Sigmoid colon (tissue), 7 donors: ENCODE results near the gene TBC1D20. TPM values are rescaled to one million over a fixed set of nuclear protein-coding genes. Genes with fewer than 3 reads are reported as not detected.
A peak's percentile ranks its signal among the peaks of the same experiment; 100 is the strongest.
"Not testable (repeated sequence)": the region's sequence is repeated elsewhere in the genome, so short reads cannot be mapped to it uniquely, and the experiment has no call there.

Experiments
- DNase-seq: peaks from one replicate; pipeline ENCODE4 v3.0.0-alpha.2; 2019
- H3K27ac ChIP-seq, 4 donors: fragments of 200-600 bp; sonication (generic); one replicate each; pipeline ENCODE4 v1.5.1; 2016 to 2019; ENCODE audit warnings: mild to moderate bottlenecking in 1 of 4
- H3K27me3 ChIP-seq, 3 donors: fragments of 200-600 bp; sonication (generic); one replicate each; pipeline ENCODE4 v1.5.1; 2019; ENCODE audit warnings: mild to moderate bottlenecking in 1 of 3
- H3K36me3 ChIP-seq, 4 donors: fragments of 200-600 bp; sonication (generic); one replicate each; pipeline ENCODE4 v1.5.1; 2016 to 2019
- H3K4me1 ChIP-seq, 4 donors: fragments of 200-600 bp; sonication (generic); one replicate each; pipeline ENCODE4 v1.5.1; 2017 to 2019
- H3K4me3 ChIP-seq, 4 donors: fragments of 200-600 bp; sonication (generic); one replicate each; pipeline ENCODE4 v1.5.1; 2017 to 2019; ENCODE audit warnings: mild to moderate bottlenecking in 2 of 4, moderate library complexity in 1 of 4
- H3K9me3 ChIP-seq, 4 donors: fragments of 200-600 bp in 3 of 4; sonication (generic) in 3 of 4; one replicate each; pipeline versions ENCODE4 v1.5.1 to v1.6.1; 2013 to 2019
- EP300 ChIP-seq, 4 donors: sonication (generic); formaldehyde crosslinking; IDR thresholded peaks; one replicate each; pipeline ENCODE4 v1.6.1; 2017; ENCODE audit warnings: antibody characterized with exemption in 4 of 4
- POLR2A ChIP-seq, 2 donors: fragments of 450-650 bp; IDR thresholded peaks; one replicate each; pipeline ENCODE4 v1.6.1; 2016; ENCODE audit warnings: antibody characterized with exemption in 2 of 2, mild to moderate bottlenecking in 2 of 2, moderate library complexity in 2 of 2
- POLR2AphosphoS5 ChIP-seq, 4 donors: sonication (generic); formaldehyde crosslinking; IDR thresholded peaks; one replicate each; pipeline ENCODE4 v1.6.1; 2017; ENCODE audit warnings: antibody characterized with exemption in 4 of 4
- WGBS, 2 donors: extraction: QIAGEN DNeasy Blood & Tissue Kit; methylation state at CpG; one replicate each; pipeline ENCODE4 v1.1.7; 2013; 5-methylcytosine and 5-hydroxymethylcytosine counted together
- intact Hi-C: fragments of 100-400 bp; cut with DNase I; formaldehyde crosslinking; loops from one replicate; pipeline ENCODE4 v1.15.1; 2023
- polyA plus RNA-seq, 3 donors: library from polyadenylated mRNA; stranded (reverse); fragments of 200-250 nt; gene quantifications; one replicate each; pipeline ENCODE4 v1.2.3, GENCODE V29; 2013
- total RNA-seq, 4 donors: library from RNA; depleted of rRNA; stranded (reverse); fragments of >200 nt; gene quantifications; one replicate each; pipeline ENCODE4 v1.1.0, GENCODE V29; 2016
- TF ChIP-seq, protein P1 (sequence below), 4 experiments: fragments of 450-650 bp in 3 of 4; fragments of 200-600 bp in 1 of 4; IDR thresholded peaks; one replicate each; pipeline ENCODE4 v1.5.1; 2016 to 2019; ENCODE audit warnings: antibody characterized with exemption in 4 of 4, mild to moderate bottlenecking in 3 of 4, moderate library complexity in 2 of 4
- donor health status: healthy with polysubstance abuse.
- donor health status: Bipolar disorder and iron deficiency.
- donor health status: healthy.

TBC1D20 gene
- total and polyA plus RNA-seq, 7 donors = 16.8 to 42.9 (median 32.6) TPM

GRCh38 chr20:478949-479429 lies 16.7 kb upstream of the TBC1D20 start:
- Histone ChIP-seq H3K9me3 (no peaks in the 10 kb centered on the region), H3K27ac (no peak overlapping the region), H3K4me3 (no peak overlapping the region), H3K27me3 (no peaks in the 10 kb centered on the region), H3K4me1 (no peaks in the 10 kb centered on the region), H3K36me3 (peaks cover 0 to 37% (median 11%) of the 10 kb centered on the region in 4 donors)
- no peak for DNase-seq
- intact Hi-C loops = loop anchor here (1.0 kb wide), 1 partner anchor 125 kb away; no protein-coding TSS in a partner anchor
- 42 to 60% methylated on average over 3 of the region's 3 CpGs for WGBS, 2 donors
- TF ChIP-seq, protein P1, sequence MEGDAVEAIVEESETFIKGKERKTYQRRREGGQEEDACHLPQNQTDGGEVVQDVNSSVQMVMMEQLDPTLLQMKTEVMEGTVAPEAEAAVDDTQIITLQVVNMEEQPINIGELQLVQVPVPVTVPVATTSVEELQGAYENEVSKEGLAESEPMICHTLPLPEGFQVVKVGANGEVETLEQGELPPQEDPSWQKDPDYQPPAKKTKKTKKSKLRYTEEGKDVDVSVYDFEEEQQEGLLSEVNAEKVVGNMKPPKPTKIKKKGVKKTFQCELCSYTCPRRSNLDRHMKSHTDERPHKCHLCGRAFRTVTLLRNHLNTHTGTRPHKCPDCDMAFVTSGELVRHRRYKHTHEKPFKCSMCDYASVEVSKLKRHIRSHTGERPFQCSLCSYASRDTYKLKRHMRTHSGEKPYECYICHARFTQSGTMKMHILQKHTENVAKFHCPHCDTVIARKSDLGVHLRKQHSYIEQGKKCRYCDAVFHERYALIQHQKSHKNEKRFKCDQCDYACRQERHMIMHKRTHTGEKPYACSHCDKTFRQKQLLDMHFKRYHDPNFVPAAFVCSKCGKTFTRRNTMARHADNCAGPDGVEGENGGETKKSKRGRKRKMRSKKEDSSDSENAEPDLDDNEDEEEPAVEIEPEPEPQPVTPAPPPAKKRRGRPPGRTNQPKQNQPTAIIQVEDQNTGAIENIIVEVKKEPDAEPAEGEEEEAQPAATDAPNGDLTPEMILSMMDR (IDR thresholded peaks at IDR 0.05) = peak in 3 of 4 experiments; percentile 40 to 50 (median 47)
- TF ChIP-seq EP300 (IDR thresholded peaks at IDR 0.05) (no peak), POLR2AphosphoS5 (IDR thresholded peaks at IDR 0.05) (no peak), POLR2A (IDR thresholded peaks at IDR 0.05) (no peak)

DNA sequence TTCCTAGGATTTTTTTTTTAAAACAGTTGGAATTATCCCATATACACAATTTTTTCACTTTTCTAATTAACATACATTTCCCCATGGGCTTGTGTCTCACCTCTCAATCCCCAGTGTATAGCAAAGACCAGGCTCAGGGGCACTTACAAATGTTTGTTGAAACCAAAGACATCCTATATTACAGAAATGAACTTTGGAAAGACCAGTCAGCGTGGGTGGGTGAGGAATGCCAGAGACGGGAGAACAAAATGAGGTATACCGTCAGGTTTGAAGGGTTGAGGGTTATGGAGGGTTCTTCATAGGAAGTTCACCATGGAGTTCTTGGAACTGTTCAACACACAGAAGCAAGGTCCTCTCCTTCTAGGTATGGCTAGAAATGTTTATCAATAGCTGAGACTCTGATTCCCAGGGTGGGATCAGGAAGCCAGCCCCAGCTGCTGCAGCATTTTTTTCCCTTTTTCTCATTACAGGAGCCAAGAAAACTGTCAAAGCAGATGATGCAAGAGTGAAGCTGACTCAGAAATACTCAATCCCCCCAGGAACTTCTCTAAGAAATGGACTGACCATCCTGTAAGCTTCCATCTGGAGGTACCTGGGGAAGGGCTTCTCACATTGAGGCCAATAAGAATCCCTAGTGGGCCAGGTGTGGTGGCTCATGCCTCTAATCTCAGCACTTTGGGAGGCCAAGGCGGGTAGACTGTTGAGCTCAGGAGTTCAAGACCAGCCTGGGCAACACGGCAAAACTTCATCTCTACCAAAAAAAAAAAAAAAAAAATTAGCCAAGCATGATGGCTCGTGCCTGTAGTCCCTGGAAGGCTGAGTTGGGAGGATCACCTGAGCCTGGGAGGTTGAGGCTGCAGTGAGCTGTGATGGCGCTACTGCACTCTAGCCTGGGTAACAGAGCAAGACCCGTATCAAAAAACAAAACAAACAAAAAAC lies 15.9 kb upstream of the TBC1D20 start:
- Histone ChIP-seq H3K27me3 (no peaks in the 10 kb centered on the region), H3K4me1 (no peaks in the 10 kb centered on the region), H3K9me3 (no peaks in the 10 kb centered on the region), H3K36me3 (peaks cover 0 to 32% (median 9%) of the 10 kb centered on the region in 4 donors), H3K4me3 (no peak overlapping the region), H3K27ac (no peak overlapping the region)
- intact Hi-C loops = no loop called here
- no peak for DNase-seq
- TF ChIP-seq, protein P1 (IDR thresholded peaks at IDR 0.05) = no peak
- no peak for TF ChIP-seq EP300 (IDR thresholded peaks at IDR 0.05)
- no peak for TF ChIP-seq POLR2A (IDR thresholded peaks at IDR 0.05)
- TF ChIP-seq POLR2AphosphoS5 (IDR thresholded peaks at IDR 0.05) = no peak
- WGBS, 2 donors = 87 to 93% methylated on average over 8 of the region's 8 CpGs

GRCh38 chr20:476561-477249 lies 14.4 kb upstream of the TBC1D20 start:
- H3K9me3 ChIP-seq, H3K27me3 ChIP-seq, H3K4me1 ChIP-seq, H3K27ac ChIP-seq, intact Hi-C loops, DNase-seq, H3K4me3 ChIP-seq: not testable (repeated sequence)
- WGBS, 2 donors = 91 to 97% methylated on average over 6 of the region's 6 CpGs
- peaks cover 0 to 21% (median 4%) of the 10 kb centered on the region in 4 donors for H3K36me3 ChIP-seq

DNA sequence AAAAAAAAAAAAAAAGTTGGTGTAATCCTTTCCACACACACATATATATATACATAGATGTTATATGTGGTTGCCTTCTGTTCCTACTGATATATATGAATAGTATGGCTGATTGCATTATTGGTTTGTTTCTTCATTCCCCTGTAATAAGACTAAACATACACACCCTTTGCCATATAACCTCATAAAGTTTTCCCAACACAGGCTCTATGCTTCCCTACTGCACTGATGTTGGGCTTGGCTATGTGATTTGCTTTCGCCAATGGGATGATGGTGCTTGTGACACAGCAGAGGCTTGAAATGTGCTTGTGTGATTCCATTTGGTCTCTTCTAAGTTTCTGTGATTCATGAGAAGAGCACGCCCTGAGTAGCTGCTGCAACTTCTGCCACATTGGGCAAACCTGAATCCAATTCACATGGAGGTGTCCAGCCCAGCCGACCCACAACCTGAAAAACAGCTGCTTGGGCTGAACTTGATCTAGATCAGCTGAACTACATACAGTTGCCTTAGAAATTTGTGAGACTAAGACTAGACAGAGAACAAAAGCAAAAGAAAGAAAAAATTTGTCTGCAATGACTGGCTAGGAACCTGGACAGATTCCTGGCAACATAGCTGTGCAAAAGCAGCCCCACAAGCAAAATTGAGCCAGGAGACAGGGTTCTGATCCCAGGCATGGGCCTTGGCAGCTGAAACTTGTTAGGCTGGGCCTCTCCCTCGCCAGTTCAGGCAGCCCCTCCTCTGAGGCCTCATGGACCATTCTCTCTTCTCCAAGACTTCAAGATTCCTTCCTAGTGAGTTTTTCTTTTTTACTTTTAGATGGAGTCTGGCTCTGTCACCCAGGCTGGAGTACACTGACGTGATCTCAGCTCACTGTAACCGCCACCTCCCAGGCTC lies 13.4 kb upstream of the TBC1D20 start:
- Histone ChIP-seq H3K9me3 (no peaks in the 10 kb centered on the region), H3K27ac (peak overlapping the region in 1 of 4 donors; percentile 8), H3K27me3 (no peaks in the 10 kb centered on the region), H3K4me3 (no peak overlapping the region), H3K36me3 (peaks cover 0 to 11% (median 4%) of the 10 kb centered on the region in 4 donors), H3K4me1 (no peaks in the 10 kb centered on the region)
- intact Hi-C loops = no loop called here
- 82 to 85% methylated on average over 6 of the region's 6 CpGs for WGBS, 2 donors
- no peak for TF ChIP-seq POLR2A (IDR thresholded peaks at IDR 0.05)
- no peak for TF ChIP-seq EP300 (IDR thresholded peaks at IDR 0.05)
- TF ChIP-seq, protein P1 (IDR thresholded peaks at IDR 0.05) = no peak
- TF ChIP-seq POLR2AphosphoS5 (IDR thresholded peaks at IDR 0.05) = no peak
- no peak for DNase-seq
